GM12891 (cell line): ENCODE measurements around the gene SALL3.

ENCODE experiments used
- PAX5 ChIP-seq: IDR thresholded peaks from 2 replicates; pipeline ENCODE4 v1.6.1; 2011; ENCODE audit warnings: low read length, moderate library complexity, mild to moderate bottlenecking; ENCODE audit not compliant: insufficient read depth, severe bottlenecking
- POLR2A ChIP-seq: IDR thresholded peaks from 2 replicates; pipeline ENCODE4 v1.6.1; 2011; ENCODE audit warnings: low read depth, low read length, control low read depth
- POLR2AphosphoS5 ChIP-seq: IDR thresholded peaks from 2 replicates; pipeline ENCODE4 v1.6.1; 2011; ENCODE audit warnings: low read depth, low read length, control low read depth
- POU2F2 ChIP-seq: IDR thresholded peaks from 2 replicates; pipeline ENCODE4 v1.6.1; 2011; ENCODE audit warnings: low read depth, mild to moderate bottlenecking, control low read depth, low read length, moderate library complexity
- SPI1 ChIP-seq: IDR thresholded peaks from 2 replicates; pipeline ENCODE4 v1.6.1; 2011; ENCODE audit warnings: low read depth, low read length, control low read depth
- TAF1 ChIP-seq: IDR thresholded peaks from 2 replicates; pipeline ENCODE4 v1.6.1; 2011; ENCODE audit warnings: low read depth, low read length, control low read depth

GRCh38 chr18:78977637-78978348 is 1.8 kb upstream of the SALL3 start:
- TF ChIP-seq TAF1, result no peak
- TF ChIP-seq POLR2A, result no peak
- no peak for TF ChIP-seq POLR2AphosphoS5
- no peak for TF ChIP-seq PAX5
- TF ChIP-seq POU2F2, result no peak
- no peak for TF ChIP-seq SPI1
